ENCODE results near the gene APBB2. TPM values are rescaled to one million over a fixed set of nuclear protein-coding genes. Genes with fewer than 3 reads are reported as not detected.

APBB2 gene
- total and polyA plus RNA-seq, 2 experiments from 2014 or later: 35.8 to 74.8 TPM

- no peak overlapping the region for H3K27ac Mint-ChIP-seq
Measured at GRCh38 chr4:41181037-41181436, 33.3 kb downstream of the APBB2 start.

GRCh38 chr4:41179498-41180195 lies 34.7 kb downstream of the APBB2 start:
- Histone ChIP-seq H3K9me2 (ENCODE audit: insufficient read depth) (peaks cover 10% of the 10 kb centered on the region; the same call in 1 of the 2 replicates), H3K27ac (ENCODE audit: low read depth) (peak overlapping the region; percentile 3; the same call in 1 of the 2 replicates), H3K27me3 (ENCODE audit: insufficient read depth) (no peaks in the 10 kb centered on the region), H3K4me3 (no peak overlapping the region), H4K20me1 (replicated peaks; ENCODE audit: insufficient read depth) (no peaks in the 10 kb centered on the region), H2AFZ (no peak overlapping the region), H3K4me1 (ENCODE audit: insufficient read depth) (peaks cover 16% of the 10 kb centered on the region), H3K4me2 (peak overlapping the region; percentile 55), H3F3A (replicated peaks; ENCODE audit: low read depth) (no peaks in the 10 kb centered on the region), H3K36me3 (ENCODE audit: insufficient read depth) (no peaks in the 10 kb centered on the region), H3K79me2 (replicated peaks; ENCODE audit: insufficient read depth) (peaks cover 76% of the 10 kb centered on the region)
- peaks cover 1% of the 10 kb centered on the region for H3K27me3 Mint-ChIP-seq (ENCODE audit: insufficient read depth, low read depth, poor library complexity)
- ATAC-seq (peak; percentile 39; the same call in 2 of the 3 replicates), DNase-seq (ENCODE audit: low spot score) (no peak)
- H3K4me1 Mint-ChIP-seq: peaks cover 24% of the 10 kb centered on the region
- H3K4me3 Mint-ChIP-seq: peak overlapping the region; percentile 2; the same call in 1 of the 3 replicates
- peaks cover 10% of the 10 kb centered on the region; the same call in 2 of the 3 replicates for H3K36me3 Mint-ChIP-seq (ENCODE audit: low read depth)
- H3K9me3 Mint-ChIP-seq: peaks cover 5% of the 10 kb centered on the region; the same call in 2 of the 3 replicates
- peak overlapping the region; percentile 62; the same call in 1 of the 2 replicates for H3K27ac Mint-ChIP-seq
- TF ChIP-seq ZNF114 (CRISPR knock-in tag; IDR thresholded peaks at IDR 0.05) (no peak), ZNF462 (CRISPR knock-in tag; IDR thresholded peaks at IDR 0.05) (no peak), NANOG (IDR thresholded peaks at IDR 0.05; ENCODE audit: borderline replicate concordance) (no peak), ETS1 (IDR thresholded peaks at IDR 0.05) (no peak), CTCF (conservative IDR thresholded peaks at IDR 0.05; ENCODE audit: low read depth in 2 of 2) (no peak), EZH2 (IDR thresholded peaks at IDR 0.05; ENCODE audit: low read depth, unreplicated experiment) (no peak)

More at GRCh38 chr4:41181037-41181436, 33.3 kb downstream of the APBB2 start:
- Histone ChIP-seq H3K9me2 (ENCODE audit: insufficient read depth) (peaks cover 10% of the 10 kb centered on the region; the same call in 1 of the 2 replicates), H4K20me1 (replicated peaks; ENCODE audit: insufficient read depth) (no peaks in the 10 kb centered on the region), H3K36me3 (ENCODE audit: insufficient read depth) (no peaks in the 10 kb centered on the region), H3K4me2 (no peak overlapping the region), H3K4me1 (ENCODE audit: insufficient read depth) (peaks cover 16% of the 10 kb centered on the region), H3F3A (replicated peaks; ENCODE audit: low read depth) (no peaks in the 10 kb centered on the region), H2AFZ (no peak overlapping the region), H3K27me3 (ENCODE audit: insufficient read depth) (no peaks in the 10 kb centered on the region), H3K27ac (ENCODE audit: low read depth) (no peak overlapping the region), H3K79me2 (replicated peaks; ENCODE audit: insufficient read depth) (peaks cover 76% of the 10 kb centered on the region), H3K4me3 (no peak overlapping the region)
- ATAC-seq (no peak), DNase-seq (ENCODE audit: low spot score) (no peak)
- Mint-ChIP-seq H3K9me3 (peaks cover 5% of the 10 kb centered on the region), H3K27me3 (ENCODE audit: insufficient read depth, low read depth, poor library complexity) (peaks cover 1% of the 10 kb centered on the region), H3K4me3 (no peak overlapping the region), H3K36me3 (ENCODE audit: low read depth) (peaks cover 13% of the 10 kb centered on the region), H3K4me1 (peaks cover 24% of the 10 kb centered on the region)
- TF ChIP-seq ETS1 (IDR thresholded peaks at IDR 0.05) (no peak), NANOG (IDR thresholded peaks at IDR 0.05; ENCODE audit: borderline replicate concordance) (no peak)
